SU-DHL-6 (cell line): ENCODE data around the gene RBM6.

Experiments
- EZH2phosphoT487 ChIP-seq: fragments of 200-600 bp; sonication (generic), shearing (Covaris generic); conservative IDR thresholded peaks from 2 replicates; pipeline ENCODE4 v1.6.1; 2018; ENCODE audit warnings: mild to moderate bottlenecking, antibody characterized with exemption, low read length, moderate library complexity, mixed read lengths
- TF ChIP-seq, protein P1 (sequence below): fragments of 200-600 bp; sonication (generic); IDR thresholded peaks from one replicate; pipeline ENCODE4 v1.5.1; 2017; ENCODE audit warnings: antibody characterized with exemption, mild to moderate bottlenecking, low read length, moderate library complexity; ENCODE audit not compliant: insufficient read depth, poor library complexity, severe bottlenecking

DNA sequence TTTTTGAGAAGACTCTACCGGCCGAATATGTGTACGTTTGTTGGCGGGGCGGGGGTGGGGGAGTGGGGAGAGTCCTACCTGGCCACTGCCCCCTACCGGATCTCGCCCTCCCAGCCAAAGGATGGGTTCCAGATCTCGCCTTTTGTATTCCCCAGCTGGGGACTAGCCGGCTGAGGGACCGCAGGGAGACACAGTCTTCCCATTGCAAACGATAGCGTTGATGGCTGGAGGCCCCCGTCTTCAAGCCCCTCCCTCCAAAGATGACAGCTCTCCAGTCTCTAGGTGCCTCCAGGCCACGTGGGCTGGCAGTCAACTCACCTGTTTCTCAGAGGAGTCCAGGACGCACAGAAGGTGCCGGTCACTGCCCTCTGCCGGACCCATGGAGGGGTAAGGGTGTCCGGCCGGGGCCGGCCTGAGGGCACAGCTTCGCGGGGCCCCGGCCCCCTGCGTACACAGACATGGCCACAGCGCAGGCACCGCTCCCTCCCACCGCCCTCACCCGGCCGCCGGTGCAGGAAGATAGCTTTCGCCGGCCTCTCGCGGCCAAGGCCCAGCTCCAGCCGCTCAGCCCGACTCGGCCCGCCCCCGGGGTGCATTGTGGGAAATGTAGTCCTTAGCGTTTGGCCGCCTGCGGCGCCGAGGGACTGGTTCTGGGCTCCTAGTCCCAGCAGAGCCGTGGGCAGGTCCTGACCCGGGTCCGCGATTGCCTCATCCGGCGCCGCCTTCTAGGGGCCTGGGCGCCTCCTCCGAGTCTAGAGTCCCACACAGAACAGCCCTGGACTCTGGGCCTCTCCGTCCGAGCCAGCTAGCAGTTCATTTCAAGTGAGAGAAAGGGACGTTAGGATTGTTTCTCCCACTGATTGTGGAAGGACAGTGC is 10.4 kb upstream of the RBM6 start, which contains the start of gene MON1A:
- TF ChIP-seq, protein P1, sequence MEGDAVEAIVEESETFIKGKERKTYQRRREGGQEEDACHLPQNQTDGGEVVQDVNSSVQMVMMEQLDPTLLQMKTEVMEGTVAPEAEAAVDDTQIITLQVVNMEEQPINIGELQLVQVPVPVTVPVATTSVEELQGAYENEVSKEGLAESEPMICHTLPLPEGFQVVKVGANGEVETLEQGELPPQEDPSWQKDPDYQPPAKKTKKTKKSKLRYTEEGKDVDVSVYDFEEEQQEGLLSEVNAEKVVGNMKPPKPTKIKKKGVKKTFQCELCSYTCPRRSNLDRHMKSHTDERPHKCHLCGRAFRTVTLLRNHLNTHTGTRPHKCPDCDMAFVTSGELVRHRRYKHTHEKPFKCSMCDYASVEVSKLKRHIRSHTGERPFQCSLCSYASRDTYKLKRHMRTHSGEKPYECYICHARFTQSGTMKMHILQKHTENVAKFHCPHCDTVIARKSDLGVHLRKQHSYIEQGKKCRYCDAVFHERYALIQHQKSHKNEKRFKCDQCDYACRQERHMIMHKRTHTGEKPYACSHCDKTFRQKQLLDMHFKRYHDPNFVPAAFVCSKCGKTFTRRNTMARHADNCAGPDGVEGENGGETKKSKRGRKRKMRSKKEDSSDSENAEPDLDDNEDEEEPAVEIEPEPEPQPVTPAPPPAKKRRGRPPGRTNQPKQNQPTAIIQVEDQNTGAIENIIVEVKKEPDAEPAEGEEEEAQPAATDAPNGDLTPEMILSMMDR: peak; percentile 37
- TF ChIP-seq EZH2phosphoT487: no peak
